IMR-90 (cell line): ENCODE measurements around the gene NKX2-1.

ENCODE experiments used
- FOS ChIP-seq: fragments of 150-350 bp; IDR thresholded peaks from 2 replicates; pipeline ENCODE4 v1.6.1; 2016; ENCODE audit warnings: low read depth, low read length
- POLR2A ChIP-seq: IDR thresholded peaks from 2 replicates; pipeline ENCODE4 v1.6.1; 2012; ENCODE audit warnings: mild to moderate bottlenecking, low read depth, low read length
- RCOR1 ChIP-seq: IDR thresholded peaks from 2 replicates; pipeline ENCODE4 v1.6.1; 2012; ENCODE audit warnings: mild to moderate bottlenecking, low read length, improper control_type of control experiment; ENCODE audit not compliant: insufficient replicate concordance
- TF ChIP-seq, protein P1 (sequence below): conservative IDR thresholded peaks from 2 replicates; pipeline ENCODE4 v1.5.1; 2012; ENCODE audit warnings: mild to moderate bottlenecking, low read depth, low read length, improper control_type of control experiment

DNA sequence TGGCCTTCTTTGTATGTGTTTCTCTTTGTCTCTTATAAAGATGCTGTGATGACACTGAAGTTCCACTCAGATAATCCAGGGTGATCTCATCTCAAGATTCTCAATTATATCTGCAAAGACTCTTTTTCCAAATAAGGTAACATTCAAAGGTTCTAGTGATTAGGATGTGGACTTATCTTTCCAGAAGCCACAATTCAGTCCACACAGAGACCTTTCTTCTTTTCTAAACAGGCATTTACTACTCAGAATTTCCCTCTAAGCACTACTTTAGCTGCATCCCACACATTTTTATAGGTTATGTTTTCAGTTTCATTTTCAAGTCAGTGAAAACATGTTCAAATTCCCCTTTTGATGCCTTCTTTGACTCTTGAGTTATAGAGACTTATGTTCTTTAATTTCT lies 9.0 kb upstream of the NKX2-1 start:
- no peak for TF ChIP-seq RCOR1
- TF ChIP-seq, protein P1, sequence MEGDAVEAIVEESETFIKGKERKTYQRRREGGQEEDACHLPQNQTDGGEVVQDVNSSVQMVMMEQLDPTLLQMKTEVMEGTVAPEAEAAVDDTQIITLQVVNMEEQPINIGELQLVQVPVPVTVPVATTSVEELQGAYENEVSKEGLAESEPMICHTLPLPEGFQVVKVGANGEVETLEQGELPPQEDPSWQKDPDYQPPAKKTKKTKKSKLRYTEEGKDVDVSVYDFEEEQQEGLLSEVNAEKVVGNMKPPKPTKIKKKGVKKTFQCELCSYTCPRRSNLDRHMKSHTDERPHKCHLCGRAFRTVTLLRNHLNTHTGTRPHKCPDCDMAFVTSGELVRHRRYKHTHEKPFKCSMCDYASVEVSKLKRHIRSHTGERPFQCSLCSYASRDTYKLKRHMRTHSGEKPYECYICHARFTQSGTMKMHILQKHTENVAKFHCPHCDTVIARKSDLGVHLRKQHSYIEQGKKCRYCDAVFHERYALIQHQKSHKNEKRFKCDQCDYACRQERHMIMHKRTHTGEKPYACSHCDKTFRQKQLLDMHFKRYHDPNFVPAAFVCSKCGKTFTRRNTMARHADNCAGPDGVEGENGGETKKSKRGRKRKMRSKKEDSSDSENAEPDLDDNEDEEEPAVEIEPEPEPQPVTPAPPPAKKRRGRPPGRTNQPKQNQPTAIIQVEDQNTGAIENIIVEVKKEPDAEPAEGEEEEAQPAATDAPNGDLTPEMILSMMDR = no peak
- TF ChIP-seq POLR2A = no peak
- TF ChIP-seq FOS = no peak
